GM12878 (cell line): ENCODE measurements around the gene PODXL2. TPM values are rescaled to one million over a fixed set of nuclear protein-coding genes. Genes with fewer than 3 reads are reported as not detected.

ENCODE experiments used
- E2F4 ChIP-seq: IDR thresholded peaks from 2 replicates; pipeline ENCODE4 v1.6.1; 2012; ENCODE audit warnings: low read depth, low read length, improper control_type of control experiment
- POLR2AphosphoS5 ChIP-seq: IDR thresholded peaks from 2 replicates; pipeline ENCODE4 v1.6.1; 2011; ENCODE audit warnings: mild to moderate bottlenecking, low read length, inconsistent platforms
- STAT1 ChIP-seq: fragments of 450-650 bp; conservative IDR thresholded peaks from 2 replicates; pipeline ENCODE4 v1.6.1; 2014; ENCODE audit warnings: antibody characterized with exemption, mild to moderate bottlenecking
- STAT3 ChIP-seq: IDR thresholded peaks from 2 replicates; pipeline ENCODE4 v1.6.1; 2011; ENCODE audit warnings: low read depth, low read length, improper control_type of control experiment
- TAF1 ChIP-seq: IDR thresholded peaks from 2 replicates; pipeline ENCODE4 v1.6.1; 2011; ENCODE audit warnings: mild to moderate bottlenecking, low read depth, low read length, borderline replicate concordance
- ZNF384 ChIP-seq: IDR thresholded peaks from 2 replicates; pipeline ENCODE4 v1.6.1; 2012; ENCODE audit warnings: low read depth, mild to moderate bottlenecking, low read length, improper control_type of control experiment, borderline replicate concordance
- ZNF592 ChIP-seq: fragments of 450-650 bp; IDR thresholded peaks from 2 replicates; pipeline ENCODE4 v1.6.1; 2017; ENCODE audit warnings: mild to moderate bottlenecking, moderate library complexity
- polyA plus RNA-seq, 11 experiments: library from polyadenylated mRNA; depleted of rRNA in 4 of 11; unstranded in 6 of 11; stranded (reverse) in 5 of 11; fragments of >200 nt; fragmentation: Nextera tagmentation in 4 of 11; fragmentation: Illumina TruSeq in 1 of 11; extraction: Ambion mirVana in 4 of 11; extraction: Trizol in 1 of 11; gene quantifications; 1 replicate in 1 of 11; 2 replicates in 10 of 11; pipeline versions ENCODE4 v1.2.1 to v1.2.3, GENCODE V29; 2011 to 2016; ENCODE audit warnings: inconsistent platforms in 2 of 11, missing spikeins in 2 of 11, low read depth in 1 of 11
- total RNA-seq, 4 experiments: library from RNA; depleted of rRNA in 3 of 4; stranded (reverse); fragments of >200 nt in 3 of 4; fragmentation: Illumina TruSeq in 1 of 4; extraction: Trizol in 1 of 4; gene quantifications; 2 replicates each; pipeline versions ENCODE4 v1.2.1 to v1.2.3, GENCODE V29; 2013 to 2021

The PODXL2 gene
- total and polyA plus RNA-seq, 10 of the 15 experiments (the other 5 are each of a cell fraction or from before 2014, with no cell fraction given), result 0.03 to 24.4 (median 13.6) TPM; not detected in 2

DNA sequence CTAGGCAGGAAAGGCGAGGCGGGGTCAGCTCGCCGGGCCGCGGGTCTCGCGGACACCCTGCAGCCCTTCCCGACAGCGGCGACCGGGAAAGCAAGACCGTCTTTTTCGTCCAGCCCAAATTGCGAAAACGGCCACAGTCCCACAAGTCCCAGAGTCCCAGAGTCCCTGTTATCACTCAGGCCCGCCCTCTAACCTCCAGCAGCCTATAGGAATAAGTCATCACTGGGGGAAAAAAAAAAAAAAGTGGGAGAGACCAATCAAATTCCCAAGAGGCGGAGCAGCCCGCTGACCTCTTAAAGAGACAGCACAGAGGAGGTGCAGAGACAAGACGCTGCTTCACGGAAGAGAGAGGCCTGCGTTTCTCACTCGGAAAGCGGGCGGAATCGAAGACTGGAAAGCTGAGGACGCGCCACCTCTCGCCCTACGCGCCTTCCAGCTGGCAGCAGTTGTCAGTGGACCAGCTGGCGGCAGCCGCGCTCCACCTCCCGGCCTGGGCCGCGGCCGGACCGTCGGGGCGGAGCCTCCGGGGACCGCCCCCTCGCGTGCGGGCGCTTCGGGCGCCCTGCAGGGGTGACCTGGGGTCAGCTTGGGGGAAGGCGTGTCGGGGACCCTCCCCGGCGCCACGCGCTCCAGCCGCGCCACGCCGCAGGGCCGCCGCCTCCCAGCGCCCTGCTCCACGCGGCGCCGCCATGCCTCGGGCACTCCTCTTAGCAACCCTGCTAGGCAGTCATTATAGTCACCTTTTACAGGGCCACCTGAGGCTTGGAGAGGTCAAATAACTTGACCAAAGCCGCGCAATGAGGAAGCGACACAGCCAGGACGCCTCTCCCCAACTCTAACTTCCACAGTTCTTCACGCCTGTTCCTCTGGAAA is 38.2 kb upstream of the PODXL2 start, which contains the start of gene TPRA1 (continued):
- no peak; the same call in 1 of the 2 replicates for TF ChIP-seq ZNF592
- peak; percentile 67; the same call in 1 of the 2 replicates for TF ChIP-seq TAF1
- peak; percentile 82 for TF ChIP-seq POLR2AphosphoS5
- TF ChIP-seq ZNF384, result peak; percentile 100
- no peak for TF ChIP-seq STAT3
- no peak for TF ChIP-seq E2F4
- no peak for TF ChIP-seq STAT1
- TF ChIP-seq, all 136 proteins: peak for 61
